ENCODE data around the gene HES1.

HES1 gene

DNA sequence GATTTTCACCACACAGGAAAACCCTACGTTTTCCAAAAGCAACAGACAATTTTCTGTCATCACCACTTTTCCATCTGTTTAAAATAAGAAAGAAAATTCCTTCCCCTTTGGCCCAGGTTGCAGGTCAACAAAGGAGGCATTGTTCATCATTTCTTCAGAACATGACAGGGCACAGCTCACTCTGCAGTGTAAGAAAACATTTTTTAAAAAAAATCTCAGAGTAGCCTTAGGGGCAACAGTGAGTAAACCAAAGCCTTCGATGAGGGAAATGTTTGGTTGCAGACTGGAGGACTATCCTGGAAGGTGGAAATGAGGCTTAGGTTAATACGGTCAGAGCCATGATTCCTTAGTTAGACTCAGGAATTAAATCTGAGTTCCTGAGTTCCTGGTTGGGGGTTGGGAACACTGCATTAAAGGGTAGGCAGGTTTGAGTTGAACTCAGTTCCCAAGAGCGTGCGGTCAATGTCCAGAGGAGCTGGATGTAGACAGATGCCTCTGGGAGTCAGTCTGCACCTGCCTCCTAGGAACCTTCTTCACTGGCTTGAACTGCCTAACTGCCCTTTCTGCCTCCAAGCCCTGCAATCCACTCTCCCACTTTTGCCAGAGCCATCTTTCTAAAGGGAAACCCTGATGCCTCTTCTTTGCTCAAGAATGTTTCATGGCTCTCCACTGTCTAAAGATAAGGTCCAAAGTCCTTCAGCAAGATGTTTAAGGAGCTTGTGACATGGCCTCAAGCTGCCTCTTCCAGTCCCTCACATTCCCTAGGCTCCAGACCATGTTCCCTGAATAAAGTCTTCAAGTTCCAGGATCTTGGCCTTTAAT lies 3.3 kb upstream of the HES1 start:
- in situ Hi-C loops (cut with MboI; ENCODE audit: low pct_unique_long_range_greater_than_20kb, low sequenced_read_pairs, unreplicated experiment) = no loop called here
- no peak for DNase-seq (ENCODE audit: low spot score)
- TF ChIP-seq, protein P1, sequence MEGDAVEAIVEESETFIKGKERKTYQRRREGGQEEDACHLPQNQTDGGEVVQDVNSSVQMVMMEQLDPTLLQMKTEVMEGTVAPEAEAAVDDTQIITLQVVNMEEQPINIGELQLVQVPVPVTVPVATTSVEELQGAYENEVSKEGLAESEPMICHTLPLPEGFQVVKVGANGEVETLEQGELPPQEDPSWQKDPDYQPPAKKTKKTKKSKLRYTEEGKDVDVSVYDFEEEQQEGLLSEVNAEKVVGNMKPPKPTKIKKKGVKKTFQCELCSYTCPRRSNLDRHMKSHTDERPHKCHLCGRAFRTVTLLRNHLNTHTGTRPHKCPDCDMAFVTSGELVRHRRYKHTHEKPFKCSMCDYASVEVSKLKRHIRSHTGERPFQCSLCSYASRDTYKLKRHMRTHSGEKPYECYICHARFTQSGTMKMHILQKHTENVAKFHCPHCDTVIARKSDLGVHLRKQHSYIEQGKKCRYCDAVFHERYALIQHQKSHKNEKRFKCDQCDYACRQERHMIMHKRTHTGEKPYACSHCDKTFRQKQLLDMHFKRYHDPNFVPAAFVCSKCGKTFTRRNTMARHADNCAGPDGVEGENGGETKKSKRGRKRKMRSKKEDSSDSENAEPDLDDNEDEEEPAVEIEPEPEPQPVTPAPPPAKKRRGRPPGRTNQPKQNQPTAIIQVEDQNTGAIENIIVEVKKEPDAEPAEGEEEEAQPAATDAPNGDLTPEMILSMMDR (IDR thresholded peaks at IDR 0.05; ENCODE audit: extremely low read depth, insufficient read depth, missing control alignments) = no peak

DNA sequence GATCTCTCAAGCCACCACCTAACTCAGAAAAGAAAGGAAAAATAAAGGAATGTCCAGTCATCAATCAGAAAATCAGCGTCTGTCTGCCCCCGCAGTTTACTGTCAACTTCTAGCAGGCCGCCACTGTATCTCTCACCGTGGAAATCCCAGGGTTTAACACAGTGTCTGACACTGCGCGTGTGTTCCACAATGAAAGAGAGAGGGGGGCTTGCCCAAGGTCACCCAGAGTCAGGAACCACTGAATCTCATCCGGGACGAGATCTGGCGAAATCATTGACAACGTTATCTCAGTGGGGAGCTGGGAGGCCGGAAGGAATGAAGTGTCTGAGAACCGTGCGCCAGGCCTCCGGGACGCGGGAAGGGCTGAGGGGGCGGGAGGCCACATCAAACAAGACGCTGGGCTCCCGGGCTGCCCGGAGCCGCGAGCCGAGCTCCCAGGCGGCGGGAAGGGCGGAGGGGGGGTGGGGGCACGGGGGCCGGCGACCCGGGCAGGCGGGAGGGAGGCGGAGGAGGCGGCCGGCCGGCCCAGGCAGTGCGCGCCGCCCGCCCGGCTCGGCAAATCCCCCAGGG lies 2.2 kb upstream of the HES1 start:
- no peak for DNase-seq (ENCODE audit: low spot score)
- in situ Hi-C loops (cut with MboI; ENCODE audit: low pct_unique_long_range_greater_than_20kb, low sequenced_read_pairs, unreplicated experiment) = no loop called here
- TF ChIP-seq, protein P1 (IDR thresholded peaks at IDR 0.05; ENCODE audit: extremely low read depth, insufficient read depth, missing control alignments) = no peak

DNA sequence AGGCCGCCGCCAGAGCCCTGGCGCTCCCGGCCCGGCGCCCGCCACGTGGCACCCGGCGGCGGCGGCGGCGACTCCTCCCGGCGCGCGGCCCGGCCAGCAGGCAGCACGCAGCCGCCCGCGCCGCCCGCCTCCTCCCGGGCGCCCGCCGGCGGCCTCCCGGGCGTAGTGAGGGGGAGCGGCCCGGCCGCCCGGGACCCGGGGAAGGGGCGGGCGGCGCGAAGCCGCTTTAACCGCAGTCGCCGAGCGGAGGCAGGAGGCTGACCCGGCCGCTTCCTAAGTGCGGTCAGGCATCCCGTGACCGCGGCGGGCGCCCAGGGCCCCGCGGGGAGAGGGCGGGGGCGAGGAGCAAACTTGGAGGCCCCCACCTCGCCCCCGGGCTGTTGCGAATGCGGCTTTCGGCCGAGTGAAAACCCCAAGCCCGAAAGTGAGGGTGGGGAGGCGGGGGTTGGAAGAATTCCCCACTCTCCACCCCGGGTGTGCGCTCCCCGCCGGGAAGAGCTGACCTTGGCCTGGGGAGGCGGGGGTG lies 1.7 kb upstream of the HES1 start:
- DNase-seq (ENCODE audit: low spot score) = peak; percentile 73
- in situ Hi-C loops (cut with MboI; ENCODE audit: low pct_unique_long_range_greater_than_20kb, low sequenced_read_pairs, unreplicated experiment) = no loop called here
- TF ChIP-seq, protein P1 (IDR thresholded peaks at IDR 0.05; ENCODE audit: extremely low read depth, insufficient read depth, missing control alignments) = no peak

DNA sequence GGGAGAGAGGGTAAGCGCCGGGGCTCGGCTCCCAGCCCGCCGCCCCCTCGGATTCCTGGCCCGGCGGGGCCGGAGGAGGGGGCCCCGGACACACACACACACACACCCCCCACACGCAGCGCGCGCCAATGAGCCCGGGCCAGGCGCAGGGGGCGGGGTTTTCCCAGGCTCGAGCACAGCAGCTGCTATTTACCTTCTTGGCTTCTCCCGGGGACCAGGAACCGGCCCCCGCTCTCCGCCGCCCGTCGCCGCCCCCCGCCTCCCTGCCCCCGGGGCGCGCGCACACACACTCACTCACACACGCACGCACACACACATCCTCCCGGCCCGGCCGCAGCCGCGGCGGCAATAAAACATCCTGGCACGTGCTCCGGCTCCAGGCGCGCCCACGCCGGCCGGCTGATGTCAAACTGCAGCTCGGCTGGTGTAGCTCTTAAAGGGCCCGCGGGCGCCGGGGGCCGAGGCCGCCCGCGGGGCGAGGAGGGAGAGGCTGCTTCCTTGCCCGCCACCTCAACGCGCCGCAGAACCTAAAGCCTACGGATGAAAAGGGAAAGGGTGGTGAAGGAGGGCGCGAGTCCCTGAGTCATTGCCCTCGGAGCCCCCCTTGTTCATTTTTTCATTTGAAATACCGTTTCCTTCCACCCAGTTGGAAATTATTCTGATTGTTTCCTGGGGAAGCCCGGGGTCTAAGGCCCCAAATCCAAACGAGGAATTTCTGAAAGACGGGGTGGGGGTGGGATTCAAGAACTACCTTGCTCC lies 1.0 kb upstream of the HES1 start:
- peak; percentile 89 for DNase-seq (ENCODE audit: low spot score)
- in situ Hi-C loops (cut with MboI; ENCODE audit: low pct_unique_long_range_greater_than_20kb, low sequenced_read_pairs, unreplicated experiment) = loop anchor here (5.0 kb wide), 1 partner anchor 348 kb away; no protein-coding TSS in a partner anchor
- TF ChIP-seq, protein P1 (IDR thresholded peaks at IDR 0.05; ENCODE audit: extremely low read depth, insufficient read depth, missing control alignments) = no peak

DNA sequence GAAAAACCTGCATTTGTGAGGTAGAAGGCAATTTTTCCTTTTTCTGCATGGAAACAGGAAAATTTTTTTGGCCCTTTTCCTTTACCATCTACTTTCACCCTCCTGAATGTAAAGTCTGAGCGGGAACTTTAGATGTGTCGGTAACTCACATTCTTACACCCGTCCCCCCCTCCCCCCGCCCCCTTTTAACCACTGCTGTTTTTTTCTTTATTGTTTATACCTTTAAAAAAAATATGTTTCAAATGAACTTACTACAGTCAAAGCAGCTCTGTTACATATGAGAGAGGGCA lies 487 bp upstream of the HES1 start:
- TF ChIP-seq, protein P1 (IDR thresholded peaks at IDR 0.05; ENCODE audit: extremely low read depth, insufficient read depth, missing control alignments) = no peak
- in situ Hi-C loops (cut with MboI; ENCODE audit: low pct_unique_long_range_greater_than_20kb, low sequenced_read_pairs, unreplicated experiment) = loop anchor here (5.0 kb wide), 1 partner anchor 348 kb away; no protein-coding TSS in a partner anchor
- no peak for DNase-seq (ENCODE audit: low spot score)

DNA sequence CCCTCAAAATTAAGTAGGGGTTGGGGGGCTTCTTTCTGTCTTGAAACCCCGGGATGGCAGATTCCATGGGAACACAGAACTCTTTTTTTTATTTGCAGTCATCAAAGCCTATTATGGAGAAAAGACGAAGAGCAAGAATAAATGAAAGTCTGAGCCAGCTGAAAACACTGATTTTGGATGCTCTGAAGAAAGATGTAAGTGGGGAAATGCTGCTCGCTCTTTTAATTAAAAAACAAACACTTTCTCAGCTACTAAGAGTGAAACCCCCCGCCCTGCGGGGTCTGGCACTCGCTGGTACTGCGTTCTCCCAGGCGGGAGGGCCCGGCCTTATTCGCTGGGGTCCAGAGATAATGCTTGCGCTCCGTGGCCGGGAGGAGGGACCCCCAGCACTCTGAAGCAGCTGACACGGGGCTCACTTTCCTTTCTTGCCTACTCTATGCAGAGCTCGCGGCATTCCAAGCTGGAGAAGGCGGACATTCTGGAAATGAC lies 615 bp downstream of the HES1 start:
- no peak for DNase-seq (ENCODE audit: low spot score)
- TF ChIP-seq, protein P1 (IDR thresholded peaks at IDR 0.05; ENCODE audit: extremely low read depth, insufficient read depth, missing control alignments) = peak; percentile 1
- in situ Hi-C loops (cut with MboI; ENCODE audit: low pct_unique_long_range_greater_than_20kb, low sequenced_read_pairs, unreplicated experiment) = loop anchor here (5.0 kb wide), 1 partner anchor 349 kb away; no protein-coding TSS in a partner anchor
